HG03521 (cell line): ENCODE measurements around the gene TLK2.
"Not testable (repeated sequence)": the region's sequence is repeated elsewhere in the genome, so short reads cannot be mapped to it uniquely, and the experiment has no call there.

Experiments
- ATAC-seq: cut with Tn5 transposase; IDR thresholded peaks from one replicate; pipeline ENCODE4 v1.9.1; 2021; ENCODE audit warnings: mild to moderate bottlenecking, moderate library complexity; ENCODE audit not compliant: unreplicated experiment

TLK2 gene

DNA sequence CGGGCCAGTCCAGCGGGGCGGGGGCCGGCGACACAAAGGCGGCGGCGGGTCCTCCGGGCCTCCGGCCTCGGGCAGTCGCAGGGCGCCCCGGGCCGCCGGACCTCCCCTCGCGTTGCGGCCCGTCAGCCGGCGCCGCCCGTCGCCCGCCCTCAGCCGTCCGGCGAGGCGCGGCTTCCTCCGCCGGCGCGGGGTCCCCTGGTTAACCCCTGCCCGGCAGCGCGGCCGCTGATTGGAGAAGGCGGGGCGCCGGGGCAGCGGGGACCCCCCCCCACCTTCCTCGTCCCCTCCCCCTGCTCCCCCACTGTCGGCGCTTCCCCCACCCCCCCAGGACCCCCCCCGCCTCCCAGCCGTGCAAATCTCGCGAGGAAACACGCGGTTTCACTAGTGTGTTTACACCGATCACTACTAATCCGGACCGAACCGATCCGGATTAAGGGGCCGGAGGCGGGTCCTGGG, at the start of gene TLK2:
Gene TLK2 (plus strand): TSS at position 402 of the 456 bp plus-strand sequence. CDS start 2,301 bp downstream, outside the sequence.
- ATAC-seq = peak; percentile 69

- ATAC-seq = not testable (repeated sequence)
Observed at GRCh38 chr17:62435251-62435650, 43.4 kb upstream of the TLK2 start.

DNA sequence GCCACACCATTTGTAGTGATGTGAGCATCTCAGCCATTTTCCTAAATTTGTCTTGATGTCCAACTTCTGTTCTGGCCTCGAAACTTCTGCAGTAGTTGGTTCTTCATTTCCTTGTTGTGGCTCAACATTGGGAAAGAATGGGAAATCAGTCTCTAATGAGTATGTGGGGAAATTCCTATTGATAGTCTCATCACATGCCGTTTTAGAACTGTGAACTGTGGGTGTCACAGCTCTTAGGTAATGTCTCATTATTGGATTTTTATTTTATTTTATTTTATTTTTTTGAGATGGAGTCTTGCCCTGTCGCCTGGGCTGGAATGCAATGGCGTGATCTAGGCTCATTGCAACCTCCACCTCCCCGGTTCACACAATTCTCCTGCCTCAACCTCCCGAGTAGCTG, 37.4 kb upstream of the TLK2 start:
- ATAC-seq = not testable (repeated sequence)

DNA sequence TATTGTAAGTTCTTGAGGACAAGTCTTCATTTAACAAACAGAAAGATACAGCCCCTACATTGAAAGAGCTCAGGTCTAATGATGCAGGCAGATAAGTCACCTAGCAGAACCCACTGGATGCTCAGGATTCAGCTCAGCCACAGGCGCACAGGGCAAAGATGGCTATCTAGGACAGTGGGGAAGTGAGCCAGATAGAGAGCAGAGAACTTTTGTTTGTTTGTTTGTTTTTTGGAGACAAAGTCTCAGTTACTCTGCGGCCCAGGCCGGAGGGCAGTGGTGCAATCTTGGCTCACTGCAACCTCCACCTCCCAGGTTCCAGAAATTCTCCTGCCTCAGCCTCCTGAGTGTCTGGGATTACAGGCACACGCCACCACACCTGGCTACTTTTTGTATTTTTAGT, 34.6 kb upstream of the TLK2 start:
- ATAC-seq = no peak

DNA sequence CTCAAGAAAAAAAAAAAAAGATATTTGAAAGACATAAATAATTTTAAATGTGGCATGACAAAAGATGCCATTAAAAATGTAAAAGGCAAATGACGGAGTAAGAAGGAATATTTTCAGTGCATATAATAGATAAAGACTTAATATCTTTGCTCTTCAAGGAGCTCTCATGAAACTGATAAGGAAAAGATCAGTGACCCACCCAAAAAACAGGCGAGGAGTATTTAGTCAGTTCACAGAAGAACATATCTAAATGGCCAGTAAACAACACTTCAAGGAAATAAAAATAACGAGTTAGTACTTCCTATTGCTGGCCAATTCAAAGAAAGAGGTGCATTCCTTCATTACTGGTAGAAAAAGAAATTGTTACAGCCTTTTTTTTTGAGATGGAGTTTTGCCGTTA, 32.8 kb upstream of the TLK2 start:
- ATAC-seq = not testable (repeated sequence)

- ATAC-seq = not testable (repeated sequence)
Observed at GRCh38 chr17:62452195-62452594, 26.4 kb upstream of the TLK2 start.

DNA sequence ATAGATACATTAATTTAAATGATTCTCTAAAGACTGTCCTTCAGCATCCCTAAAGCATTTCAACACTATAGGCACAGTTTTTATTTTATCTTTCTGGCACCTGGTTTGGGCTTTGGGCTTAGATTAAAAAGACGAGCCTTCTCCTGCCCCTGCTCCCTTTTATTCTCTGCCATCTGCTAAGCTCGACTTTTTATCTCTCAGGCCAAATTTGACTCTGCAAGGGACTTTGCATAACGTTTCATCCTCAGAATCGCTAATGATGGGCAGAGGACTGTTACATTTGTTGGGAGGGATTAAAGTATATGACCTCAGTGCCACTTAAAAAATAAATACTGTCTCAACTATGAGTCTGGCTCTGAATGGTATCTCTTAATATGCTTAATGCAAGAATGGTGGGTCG, 25.6 kb upstream of the TLK2 start:
- ATAC-seq = not testable (repeated sequence)

DNA sequence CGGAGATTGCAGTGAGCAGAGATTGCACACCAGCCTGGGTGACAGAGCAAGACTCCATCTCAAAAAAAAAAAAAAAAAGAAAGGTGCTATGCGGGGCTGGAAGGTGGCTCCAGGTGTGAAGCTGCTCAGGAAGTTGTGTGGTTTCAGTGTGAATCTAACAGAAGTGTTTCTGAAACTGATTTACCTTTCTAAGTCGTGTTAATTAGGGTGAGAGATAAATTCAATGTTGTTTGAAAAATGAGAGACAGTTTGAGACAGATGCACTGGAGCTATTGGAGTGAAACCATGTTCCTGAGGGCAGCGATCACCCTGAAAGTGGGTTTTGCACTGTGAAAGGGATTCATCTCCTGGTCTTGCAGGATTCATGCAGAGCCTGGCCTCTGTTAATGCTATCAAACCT, 25.0 kb upstream of the TLK2 start:
- not testable (repeated sequence) for ATAC-seq

GRCh38 chr17:62454111-62454510, 24.5 kb upstream of the TLK2 start:
- peak; percentile 36 for ATAC-seq

GRCh38 chr17:62456016-62456415, 22.6 kb upstream of the TLK2 start:
- ATAC-seq = no peak

DNA sequence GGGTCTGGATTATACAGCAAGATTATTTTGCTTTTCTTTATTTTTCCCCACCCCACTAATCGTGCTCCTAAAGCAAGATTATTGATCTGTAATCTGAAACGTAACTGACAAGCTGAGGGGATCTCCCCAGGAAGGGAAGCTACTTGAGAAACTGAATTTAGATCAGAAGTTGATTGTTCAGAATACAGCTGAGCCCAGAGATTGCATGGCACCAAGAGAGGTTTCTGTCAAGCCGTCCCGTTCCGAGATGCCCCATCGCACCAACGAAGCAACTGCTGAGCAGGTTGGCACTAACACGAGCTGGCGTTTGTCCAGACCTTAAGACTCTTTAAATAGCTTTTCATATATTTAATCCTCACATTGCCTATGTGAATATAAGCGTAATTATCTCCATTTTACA, 20.1 kb upstream of the TLK2 start:
- not testable (repeated sequence) for ATAC-seq

DNA sequence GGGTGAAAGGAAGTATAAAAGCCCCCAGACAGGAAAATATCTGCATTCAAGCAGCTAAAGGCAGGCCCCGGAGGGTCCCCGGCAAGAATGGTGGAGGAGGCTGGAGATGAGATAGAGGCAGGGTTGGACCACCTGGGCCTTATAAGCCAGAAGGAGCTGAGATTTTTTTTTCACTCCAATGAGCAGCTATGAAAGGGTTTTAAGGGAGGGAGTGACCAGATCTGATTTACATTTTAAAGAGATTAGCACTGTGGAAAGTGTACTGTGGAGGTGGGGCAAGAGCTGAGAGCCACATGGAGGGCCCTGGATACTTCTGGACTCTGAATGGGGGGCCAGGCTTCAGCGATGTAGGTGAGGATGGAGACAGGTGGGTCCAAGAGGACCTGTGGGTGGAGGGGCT, 14.2 kb upstream of the TLK2 start:
- not testable (repeated sequence) for ATAC-seq

- not testable (repeated sequence) for ATAC-seq
Observed at GRCh38 chr17:62465271-62465670, 13.4 kb upstream of the TLK2 start.

DNA sequence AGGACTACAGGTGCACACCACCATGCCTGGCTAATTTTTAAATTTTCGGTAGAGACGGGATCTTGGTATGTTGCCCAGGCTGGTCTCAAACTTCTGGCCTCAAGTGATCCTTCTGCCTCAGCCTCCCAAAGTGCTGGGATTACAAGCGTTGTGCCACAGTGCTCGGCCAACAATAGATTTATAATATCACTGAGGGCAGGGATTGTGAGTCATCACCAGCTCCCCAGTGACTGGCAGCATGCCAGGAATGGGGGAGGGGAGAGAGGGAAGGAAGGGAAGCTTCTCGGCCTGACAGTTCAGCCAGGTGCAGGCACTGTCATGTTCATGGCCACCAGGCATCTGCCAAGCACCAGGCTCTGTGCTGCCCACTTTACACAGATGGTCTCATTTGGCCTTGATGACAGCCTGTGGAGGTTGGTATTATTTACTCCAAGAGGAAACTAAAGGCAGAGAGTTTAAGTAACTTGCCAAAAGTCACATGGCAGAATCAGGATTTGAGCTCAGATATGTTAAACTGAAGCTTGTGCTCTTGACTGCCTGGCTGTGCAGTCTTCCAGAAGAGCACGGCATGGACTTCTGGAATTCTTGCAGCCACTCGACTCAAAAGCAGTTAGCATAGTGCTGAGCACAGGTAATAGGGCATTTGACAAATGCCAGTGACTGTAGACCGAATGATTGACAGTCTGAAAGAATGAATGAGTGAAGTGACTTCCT, 7.8 kb upstream of the TLK2 start:
- ATAC-seq = not testable (repeated sequence)

DNA sequence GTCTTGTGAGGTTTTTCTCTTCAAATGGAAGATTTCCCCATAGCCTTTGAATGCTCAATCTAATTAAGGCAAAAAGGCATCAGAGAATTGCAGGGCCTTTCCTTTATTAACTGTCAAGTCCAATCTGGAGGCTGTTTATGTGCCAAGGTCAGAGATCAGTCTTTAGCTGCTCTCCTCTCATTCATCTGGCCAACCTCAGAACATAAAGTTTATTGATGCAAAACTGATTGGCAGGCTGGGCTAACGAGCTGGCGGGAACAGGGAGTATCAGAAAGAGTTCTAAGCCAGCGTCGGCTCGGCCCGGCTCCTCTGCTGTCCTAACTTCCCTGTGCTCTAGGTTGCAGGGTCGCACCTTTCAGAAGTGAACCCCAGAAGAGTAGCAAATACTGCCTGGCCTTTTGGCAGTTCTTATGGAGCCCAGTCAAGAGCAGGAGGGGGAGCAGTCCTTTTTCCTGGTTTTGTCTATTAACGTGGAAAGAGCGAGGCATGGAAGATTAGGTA, 7.2 kb upstream of the TLK2 start:
- ATAC-seq = not testable (repeated sequence)

DNA sequence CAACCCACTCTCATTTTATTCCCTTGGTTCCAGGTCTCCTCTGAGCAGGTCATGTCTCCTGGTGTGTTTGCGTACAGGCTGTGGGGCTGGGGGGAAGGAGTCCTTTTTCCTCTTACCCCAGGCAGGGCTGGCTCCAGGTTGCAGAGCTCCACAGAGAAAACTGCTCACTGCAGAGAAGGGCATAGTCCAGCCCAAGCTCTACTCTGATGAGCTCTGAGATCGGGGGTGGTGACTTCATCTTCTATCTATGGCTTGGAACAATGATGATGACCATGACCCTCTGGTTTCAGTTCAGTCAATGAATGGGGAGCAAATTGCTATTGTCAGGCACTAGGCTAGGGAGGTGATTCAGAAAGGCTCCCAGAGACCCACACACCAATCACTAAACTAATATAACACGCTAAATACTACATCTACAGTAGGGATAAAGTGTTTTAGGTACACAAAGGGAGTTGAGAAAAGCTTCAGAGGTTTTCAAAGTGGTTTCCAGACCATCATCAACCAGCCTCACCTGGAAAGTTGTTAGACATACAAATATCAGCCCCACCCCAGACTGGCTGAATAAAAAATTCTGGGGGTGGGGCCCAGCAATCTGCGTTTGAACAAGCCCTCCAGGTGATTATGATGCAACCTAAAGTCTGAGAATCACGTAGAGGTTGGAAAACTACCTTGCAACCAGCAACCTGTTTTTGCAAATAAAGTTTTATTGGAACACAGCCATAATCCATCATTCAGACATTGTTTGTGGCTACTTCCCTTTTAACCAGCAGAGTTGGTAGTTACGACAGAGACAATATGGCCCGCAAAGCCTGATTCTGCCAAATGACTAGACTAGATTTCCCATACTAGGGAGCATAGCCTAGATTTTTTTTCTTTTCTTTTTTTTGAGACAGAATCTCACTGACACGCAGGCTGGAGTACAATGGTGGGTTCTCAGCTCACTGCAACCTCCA, 5.3 kb upstream of the TLK2 start:
- not testable (repeated sequence) for ATAC-seq

- ATAC-seq = not testable (repeated sequence)
Observed at GRCh38 chr17:62477111-62477510, 1.5 kb upstream of the TLK2 start.

- ATAC-seq = peak; percentile 17
Observed at GRCh38 chr17:62477718-62478408, 762 bp upstream of the TLK2 start.

- ATAC-seq = peak; percentile 38
Observed at GRCh38 chr17:62478880-62479638, 434 bp downstream of the TLK2 start.

GRCh38 chr17:62479639-62480258, 1.1 kb downstream of the TLK2 start:
- not testable (repeated sequence) for ATAC-seq
